H1 (cell line): ENCODE data around the gene SRSF6. TPM values are rescaled to one million over a fixed set of nuclear protein-coding genes. Genes with fewer than 3 reads are reported as not detected.

Source experiments
- POLR2A ChIP-seq, 2 experiments: IDR thresholded peaks; 1 replicate in 1 of 2; 2 replicates in 1 of 2; pipeline ENCODE4 v1.6.1; 2011; ENCODE audit warnings: low read depth in 2 of 2, low read length in 2 of 2, mild to moderate bottlenecking in 2 of 2; ENCODE audit errors: control extremely low read depth in 1 of 2
- SIN3A ChIP-seq, 2 experiments: IDR thresholded peaks in 1 of 2; conservative IDR thresholded peaks in 1 of 2; 2 replicates each; pipeline ENCODE4 v1.6.1; 2011 to 2012; ENCODE audit warnings: low read length in 2 of 2, improper control_type of control experiment in 1 of 2, low read depth in 1 of 2, mild to moderate bottlenecking in 1 of 2
- SP2 ChIP-seq: IDR thresholded peaks from 2 replicates; pipeline ENCODE4 v1.6.1; 2012; ENCODE audit warnings: mild to moderate bottlenecking, low read length, inconsistent platforms
- polyA plus RNA-seq, 7 experiments: library from polyadenylated mRNA; depleted of rRNA in 3 of 7; stranded (reverse) in 5 of 7; unstranded in 2 of 7; fragments of >200 nt in 5 of 7; fragments of 200-250 nt in 2 of 7; gene quantifications; 1 replicate in 5 of 7; 2 replicates in 1 of 7; 4 replicates in 1 of 7; pipeline versions ENCODE4 v1.2.1 to v1.2.3, GENCODE V29; 2011 to 2013; ENCODE audit warnings: missing spikeins in 2 of 7, mixed read lengths in 2 of 7
- total RNA-seq: library from RNA; stranded (reverse); fragmentation: NEBNext Ultra II Directional; extraction: Animal tissue kit (Norgen Biotek cat#: 25700); gene quantifications from 2 replicates; pipeline ENCODE4 v1.2.1, GENCODE V29; 2021

SRSF6 gene
- total and polyA plus RNA-seq, 2 of the 8 experiments (the other 6 are each of a cell fraction or from before 2014, with no cell fraction given): 48.0 to 171 TPM

GRCh38 chr20:43433250-43433854, 24.3 kb upstream of the SRSF6 start (continued):
- TF ChIP-seq SIN3A (conservative IDR thresholded peaks at IDR 0.05 in 1 of 2, IDR thresholded peaks at IDR 0.05 in 1 of 2; ENCODE audit: low read depth in 1 of 2, low read length in 2 of 2) (no peak), POLR2A (IDR thresholded peaks at IDR 0.05; ENCODE audit: control extremely low read depth in 1 of 2, low read depth in 2 of 2, low read length in 2 of 2) (no peak), SP2 (no peak)
